ENCODE data around the gene THSD7A.

THSD7A gene

GRCh38 chr7:11427686-11428273 is 404.2 kb downstream of the THSD7A start:
- no peak for DNase-seq (ENCODE audit: low read depth in 1 of 2, low spot score in 1 of 2)

GRCh38 chr7:11424006-11424405 is 408.0 kb downstream of the THSD7A start:
- no peak for DNase-seq (ENCODE audit: low read depth in 1 of 2, low spot score in 1 of 2)

- DNase-seq (ENCODE audit: low read depth in 1 of 2, low spot score in 1 of 2) = no peak
Measured at GRCh38 chr7:11420049-11420448, 411.9 kb downstream of the THSD7A start.

- no peak for DNase-seq (ENCODE audit: low read depth in 1 of 2, low spot score in 1 of 2)
Measured at GRCh38 chr7:11416641-11417458, 415.1 kb downstream of the THSD7A start.

GRCh38 chr7:11415101-11415500 is 416.9 kb downstream of the THSD7A start:
- DNase-seq (ENCODE audit: low read depth in 1 of 2, low spot score in 1 of 2) = no peak

- no peak for DNase-seq (ENCODE audit: low read depth in 1 of 2, low spot score in 1 of 2)
Measured at GRCh38 chr7:11413901-11414300, 418.1 kb downstream of the THSD7A start.

GRCh38 chr7:11412036-11412435 is 420.0 kb downstream of the THSD7A start:
- DNase-seq (ENCODE audit: low read depth in 1 of 2, low spot score in 1 of 2) = no peak

GRCh38 chr7:11410656-11411644 is 421.0 kb downstream of the THSD7A start:
- DNase-seq (ENCODE audit: low read depth in 1 of 2, low spot score in 1 of 2) = no peak

- no peak for DNase-seq (ENCODE audit: low read depth in 1 of 2, low spot score in 1 of 2)
Measured at GRCh38 chr7:11404355-11404754, 427.6 kb downstream of the THSD7A start.

GRCh38 chr7:11403781-11404180 is 428.2 kb downstream of the THSD7A start:
- no peak for DNase-seq (ENCODE audit: low read depth in 1 of 2, low spot score in 1 of 2)

GRCh38 chr7:11394438-11394837 is 437.6 kb downstream of the THSD7A start:
- DNase-seq (ENCODE audit: low read depth in 1 of 2, low spot score in 1 of 2) = no peak

- no peak for DNase-seq (ENCODE audit: low read depth in 1 of 2, low spot score in 1 of 2)
Measured at GRCh38 chr7:11379641-11380040, 452.4 kb downstream of the THSD7A start.

GRCh38 chr7:11376529-11376928 is 455.5 kb downstream of the THSD7A start:
- no peak for DNase-seq (ENCODE audit: low read depth in 1 of 2, low spot score in 1 of 2)

GRCh38 chr7:11374629-11375028 is 457.4 kb downstream of the THSD7A start:
- no peak for DNase-seq (ENCODE audit: low read depth in 1 of 2, low spot score in 1 of 2)

GRCh38 chr7:11373546-11374142 is 458.4 kb downstream of the THSD7A start:
- DNase-seq (ENCODE audit: low read depth in 1 of 2, low spot score in 1 of 2) = no peak

- no peak for DNase-seq (ENCODE audit: low read depth in 1 of 2, low spot score in 1 of 2)
Measured at GRCh38 chr7:11369696-11370095, 462.3 kb downstream of the THSD7A start.

- DNase-seq (ENCODE audit: low read depth in 1 of 2, low spot score in 1 of 2) = no peak
Measured at GRCh38 chr7:11366118-11366517, 465.9 kb downstream of the THSD7A start.

- no peak for DNase-seq (ENCODE audit: low read depth in 1 of 2, low spot score in 1 of 2)
Measured at GRCh38 chr7:11358637-11359036, 473.4 kb downstream of the THSD7A start.

- DNase-seq (ENCODE audit: low read depth in 1 of 2, low spot score in 1 of 2) = no peak
Measured at GRCh38 chr7:11355399-11356005, 476.5 kb downstream of the THSD7A start.

- no peak for DNase-seq (ENCODE audit: low read depth in 1 of 2, low spot score in 1 of 2)
Measured at GRCh38 chr7:11346302-11346701, 485.7 kb downstream of the THSD7A start.

- DNase-seq (ENCODE audit: low read depth in 1 of 2, low spot score in 1 of 2) = no peak
Measured at GRCh38 chr7:11345621-11346020, 486.4 kb downstream of the THSD7A start.

Data from stimulated activated CD4-positive, alpha-beta T cell treated with anti-CD3 and anti-CD28 coated beads, Interleukin-15, amount 100 ng/mL, for 1 hour (primary cell).